SK-N-SH treated with all-trans-retinoic acid at 6 μM for 48 hours (cell line): ENCODE results near the gene GPR55.

ENCODE experiments used
- ATAC-seq: fragments of 200-7000 bp; cut with Tn5 transposase; 3 replicates; pipeline ENCODE4 v1.9.1; 2020; ENCODE audit warnings: mild to moderate bottlenecking, moderate library complexity
- ARNTL ChIP-seq: fragments of 450-650 bp; formaldehyde crosslinking; IDR thresholded peaks from 2 replicates; pipeline ENCODE4 v1.5.0; 2020; ENCODE audit warnings: low read depth, mild to moderate bottlenecking, moderate library complexity, borderline replicate concordance
- BACH2 ChIP-seq: fragments of 250-450 bp; sonication (Bioruptor Pico); IDR thresholded peaks from 2 replicates; pipeline ENCODE4 v1.9.0; 2021; ENCODE audit warnings: mild to moderate bottlenecking, borderline replicate concordance
- CREB5 ChIP-seq: fragments of 250-450 bp; sonication (Bioruptor Pico); IDR thresholded peaks from 2 replicates; pipeline ENCODE4 v1.5.1; 2020; ENCODE audit warnings: low read depth, mild to moderate bottlenecking, moderate library complexity
- CSDC2 ChIP-seq: fragments of 250-450 bp; sonication (Bioruptor Pico); IDR thresholded peaks from 2 replicates; pipeline ENCODE4 v1.5.0; 2020; ENCODE audit warnings: mild to moderate bottlenecking, moderate library complexity
- CSRNP3 ChIP-seq: fragments of 250-450 bp; sonication (Bioruptor Pico); IDR thresholded peaks from 2 replicates; pipeline ENCODE4 v1.5.1; 2021; ENCODE audit warnings: mild to moderate bottlenecking, moderate library complexity
- ESRRG ChIP-seq: fragments of 250-450 bp; sonication (Bioruptor Pico); IDR thresholded peaks from 2 replicates; pipeline ENCODE4 v1.6.1; 2021; ENCODE audit warnings: mild to moderate bottlenecking
- ISL1 ChIP-seq: fragments of 250-450 bp; sonication (Bioruptor Pico); IDR thresholded peaks from 2 replicates; pipeline ENCODE4 v2.1.2; 2022; ENCODE audit warnings: mild to moderate bottlenecking, moderate library complexity
- OSR1 ChIP-seq: fragments of 250-450 bp; sonication (Bioruptor Pico); IDR thresholded peaks from 2 replicates; pipeline ENCODE4 v1.8.0; 2022; ENCODE audit warnings: moderate library complexity, mild to moderate bottlenecking, inconsistent platforms
- PATZ1 ChIP-seq: fragments of 250-450 bp; sonication (Bioruptor Pico); IDR thresholded peaks from 2 replicates; pipeline ENCODE4 v1.8.0; 2020; ENCODE audit warnings: mild to moderate bottlenecking, moderate library complexity, borderline replicate concordance
- POU6F1 ChIP-seq: fragments of 250-450 bp; sonication (Bioruptor Pico); IDR thresholded peaks from 2 replicates; pipeline ENCODE4 v1.8.0; 2021; ENCODE audit warnings: low read depth, mild to moderate bottlenecking, moderate library complexity, borderline replicate concordance
- PPARA ChIP-seq: fragments of 250-450 bp; sonication (Bioruptor Pico); IDR thresholded peaks from 2 replicates; pipeline ENCODE4 v1.5.0; 2020; ENCODE audit warnings: mild to moderate bottlenecking, borderline replicate concordance
- RARB ChIP-seq: fragments of 250-450 bp; sonication (Bioruptor Pico); IDR thresholded peaks from 2 replicates; pipeline ENCODE4 v1.8.0; 2021; ENCODE audit warnings: mild to moderate bottlenecking, moderate library complexity
- SNAI2 ChIP-seq: fragments of 250-450 bp; sonication (Bioruptor Pico); IDR thresholded peaks from 2 replicates; pipeline ENCODE4 v1.5.0; 2020; ENCODE audit warnings: mild to moderate bottlenecking, moderate library complexity
- TCF4 ChIP-seq: fragments of 250-450 bp; sonication (Bioruptor Pico); IDR thresholded peaks from 2 replicates; pipeline ENCODE4 v1.8.0; 2021; ENCODE audit warnings: mild to moderate bottlenecking, moderate library complexity, borderline replicate concordance
- TSHZ2 ChIP-seq: fragments of 250-450 bp; sonication (Bioruptor Pico); IDR thresholded peaks from 2 replicates; pipeline ENCODE4 v1.5.0; 2020; ENCODE audit warnings: mild to moderate bottlenecking, moderate library complexity
- ZC3H10 ChIP-seq: fragments of 250-450 bp; sonication (Bioruptor Pico); IDR thresholded peaks from 2 replicates; pipeline ENCODE4 v1.5.1; 2021; ENCODE audit warnings: mild to moderate bottlenecking, moderate library complexity
- ZFP3 ChIP-seq: fragments of 250-450 bp; sonication (Bioruptor Pico); IDR thresholded peaks from 2 replicates; pipeline ENCODE4 v1.5.0; 2020; ENCODE audit warnings: mild to moderate bottlenecking, moderate library complexity
- ZFP30 ChIP-seq: fragments of 450-650 bp; formaldehyde crosslinking; IDR thresholded peaks from 2 replicates; pipeline ENCODE4 v1.5.0; 2022; ENCODE audit warnings: mild to moderate bottlenecking, moderate library complexity
- ZNF70 ChIP-seq: fragments of 450-650 bp; formaldehyde crosslinking; IDR thresholded peaks from 2 replicates; pipeline ENCODE4 v1.5.0; 2020; ENCODE audit warnings: mild to moderate bottlenecking, moderate library complexity
- ZNF8 ChIP-seq: fragments of 450-650 bp; formaldehyde crosslinking; IDR thresholded peaks from 2 replicates; pipeline ENCODE4 v1.5.0; 2020; ENCODE audit warnings: mild to moderate bottlenecking, moderate library complexity

GPR55 gene

GRCh38 chr2:230877116-230877758 lies 47.8 kb downstream of the GPR55 start:
- TF ChIP-seq ZNF8 (CRISPR knock-in tag) (no peak), SNAI2 (CRISPR knock-in tag) (no peak), CSDC2 (CRISPR knock-in tag) (no peak), PATZ1 (CRISPR knock-in tag) (no peak), ZC3H10 (CRISPR knock-in tag) (no peak), TCF4 (CRISPR knock-in tag) (no peak), ISL1 (CRISPR knock-in tag) (no peak), ZFP30 (CRISPR knock-in tag) (no peak)
- no peak for ATAC-seq

GRCh38 chr2:230875347-230876315 lies 49.4 kb downstream of the GPR55 start:
- ATAC-seq = no peak

GRCh38 chr2:230874876-230875275 lies 50.2 kb downstream of the GPR55 start:
- TF ChIP-seq PATZ1 (CRISPR knock-in tag) (no peak), CREB5 (CRISPR knock-in tag) (no peak), CSDC2 (CRISPR knock-in tag) (no peak), ZNF70 (no peak), POU6F1 (CRISPR knock-in tag) (no peak), ARNTL (no peak), ZNF8 (CRISPR knock-in tag) (no peak), CSRNP3 (CRISPR knock-in tag) (no peak), RARB (CRISPR knock-in tag) (no peak), TSHZ2 (CRISPR knock-in tag) (no peak), OSR1 (CRISPR knock-in tag) (no peak), PPARA (CRISPR knock-in tag) (no peak), ZC3H10 (CRISPR knock-in tag) (no peak), TCF4 (CRISPR knock-in tag) (no peak), SNAI2 (CRISPR knock-in tag) (no peak), BACH2 (no peak), ISL1 (CRISPR knock-in tag) (no peak), ZFP3 (CRISPR knock-in tag) (no peak), ESRRG (CRISPR knock-in tag) (no peak)
- no peak for ATAC-seq

More at GRCh38 chr2:230875347-230876315, 49.4 kb downstream of the GPR55 start:
- no peak for TF ChIP-seq BACH2
- TF ChIP-seq ZFP30 (CRISPR knock-in tag) = no peak
